Loucy (cell line): ENCODE measurements around the gene SLC16A6.
"Not testable (repeated sequence)": the region's sequence is repeated elsewhere in the genome, so short reads cannot be mapped to it uniquely, and the experiment has no call there.

ENCODE experiments used
- H2AFZ ChIP-seq: fragments of 200-600 bp; sonication (generic); 2 replicates; pipeline ENCODE4 v1.6.0; 2016; ENCODE audit warnings: antibody characterized with exemption, mild to moderate bottlenecking, low read length, moderate library complexity
- H3F3A ChIP-seq: fragments of 200-600 bp; 2 replicates; pipeline ENCODE4 v1.6.0; 2016; ENCODE audit warnings: antibody characterized with exemption, low read depth, mild to moderate bottlenecking
- H3K27me3 ChIP-seq: fragments of 200-600 bp; sonication (generic); 2 replicates; pipeline ENCODE4 v1.6.1; 2014; ENCODE audit warnings: low read length, mild to moderate bottlenecking; ENCODE audit not compliant: insufficient read depth, poor library complexity, severe bottlenecking
- H3K36me3 ChIP-seq: fragments of 200-600 bp; sonication (generic); 2 replicates; pipeline ENCODE4 v1.6.1; 2016; ENCODE audit warnings: low read length; ENCODE audit not compliant: insufficient read depth
- H3K4me1 ChIP-seq: fragments of 200-600 bp; sonication (generic); 2 replicates; pipeline ENCODE4 v1.5.1; 2014; ENCODE audit warnings: low read length, mild to moderate bottlenecking; ENCODE audit not compliant: insufficient read depth, poor library complexity, severe bottlenecking
- H3K4me2 ChIP-seq: fragments of 200-600 bp; sonication (generic); 2 replicates; pipeline ENCODE4 v1.6.0; 2014; ENCODE audit warnings: antibody characterized with exemption, low read length, low read depth, mild to moderate bottlenecking; ENCODE audit not compliant: poor library complexity, severe bottlenecking
- H3K4me3 ChIP-seq: fragments of 200-600 bp; sonication (generic); 2 replicates; pipeline ENCODE4 v1.5.1; 2014; ENCODE audit warnings: low read length, mild to moderate bottlenecking, mixed read lengths; ENCODE audit not compliant: poor library complexity, severe bottlenecking
- H3K79me2 ChIP-seq: fragments of 200-600 bp; sonication (generic); 2 replicates; pipeline ENCODE4 v1.6.1; 2014; ENCODE audit warnings: low read length; ENCODE audit not compliant: insufficient read depth
- H3K9ac ChIP-seq: fragments of 200-600 bp; sonication (generic); 2 replicates; pipeline ENCODE4 v1.6.0; 2014; ENCODE audit warnings: mild to moderate bottlenecking, low read depth, low read length, moderate library complexity; ENCODE audit not compliant: poor library complexity, severe bottlenecking
- H3K9me2 ChIP-seq: fragments of 200-600 bp; sonication (generic); replicated peaks from 2 replicates; pipeline ENCODE4 v1.6.1; 2016; ENCODE audit warnings: low read depth, low read length, mixed read lengths
- H3K9me3 ChIP-seq: fragments of 200-600 bp; sonication (generic); 2 replicates; pipeline ENCODE4 v1.6.1; 2014; ENCODE audit warnings: mild to moderate bottlenecking, antibody characterized with exemption, low read length, low read depth; ENCODE audit not compliant: insufficient read depth
- H4K20me1 ChIP-seq: fragments of 200-600 bp; sonication (generic); 2 replicates; pipeline ENCODE4 v1.6.0; 2014; ENCODE audit warnings: antibody characterized with exemption, low read length, mild to moderate bottlenecking; ENCODE audit not compliant: insufficient read depth, poor library complexity, severe bottlenecking
- CTCF ChIP-seq: fragments of 200-600 bp; sonication (generic); conservative IDR thresholded peaks from 2 replicates; pipeline ENCODE4 v1.5.1; 2014; ENCODE audit warnings: mild to moderate bottlenecking, antibody characterized with exemption, low read length
- EZH2phosphoT487 ChIP-seq: fragments of 200-600 bp; IDR thresholded peaks from 2 replicates; pipeline ENCODE4 v1.6.1; 2018; ENCODE audit warnings: antibody characterized with exemption, mild to moderate bottlenecking, moderate library complexity, borderline replicate concordance

SLC16A6 gene

GRCh38 chr17:68229619-68230018, 61.3 kb downstream of the SLC16A6 start:
- Histone ChIP-seq H4K20me1 (no peaks in the 10 kb centered on the region), H2AFZ (no peak overlapping the region), H3K4me2 (no peak overlapping the region), H3K36me3 (no peaks in the 10 kb centered on the region), H3K9me2 (no peaks in the 10 kb centered on the region), H3K9ac (no peak overlapping the region), H3K79me2 (no peaks in the 10 kb centered on the region), H3K4me1 (no peaks in the 10 kb centered on the region), H3K27me3 (no peaks in the 10 kb centered on the region), H3K4me3 (no peak overlapping the region), H3K9me3 (no peaks in the 10 kb centered on the region), H3F3A (no peaks in the 10 kb centered on the region)
- TF ChIP-seq EZH2phosphoT487 = no peak
- no peak for TF ChIP-seq CTCF

GRCh38 chr17:68228817-68229570, 61.9 kb downstream of the SLC16A6 start:
- Histone ChIP-seq H3K9me3 (no peaks in the 10 kb centered on the region), H3K79me2 (no peaks in the 10 kb centered on the region), H3K4me3 (no peak overlapping the region), H3F3A (no peaks in the 10 kb centered on the region), H3K27me3 (no peaks in the 10 kb centered on the region), H3K4me2 (no peak overlapping the region), H3K4me1 (no peaks in the 10 kb centered on the region), H3K9ac (no peak overlapping the region), H3K9me2 (no peaks in the 10 kb centered on the region), H4K20me1 (no peaks in the 10 kb centered on the region), H2AFZ (no peak overlapping the region), H3K36me3 (no peaks in the 10 kb centered on the region)
- no peak for TF ChIP-seq CTCF
- TF ChIP-seq EZH2phosphoT487 = no peak

- not testable (repeated sequence) for H3K4me1 ChIP-seq, H3K79me2 ChIP-seq, H3K4me2 ChIP-seq, H3K9ac ChIP-seq, H3K9me3 ChIP-seq, H3K27me3 ChIP-seq, H3K9me2 ChIP-seq, H3K4me3 ChIP-seq, H2AFZ ChIP-seq, H3F3A ChIP-seq, H3K36me3 ChIP-seq, H4K20me1 ChIP-seq
Measured at GRCh38 chr17:68228039-68228680, 62.8 kb downstream of the SLC16A6 start.

GRCh38 chr17:68225055-68225454, 65.9 kb downstream of the SLC16A6 start:
- H3K4me1 ChIP-seq, H2AFZ ChIP-seq, H4K20me1 ChIP-seq, H3K4me2 ChIP-seq, H3K4me3 ChIP-seq, H3K9ac ChIP-seq, H3K27me3 ChIP-seq, H3K79me2 ChIP-seq, H3K9me2 ChIP-seq, H3K9me3 ChIP-seq, H3F3A ChIP-seq, H3K36me3 ChIP-seq: not testable (repeated sequence)
